HL-60 (cell line): ENCODE data around the gene SNX3.

Source experiments
- DNase-seq, 2 experiments: peaks; one replicate each; pipeline ENCODE4 v3.0.0-alpha.2; 2010 to 2020; ENCODE audit warnings: low read depth in 1 of 2, low spot score in 1 of 2
- H3K27ac ChIP-seq: fragments of 250-450 bp; sonication (Bioruptor Pico); replicated peaks from 2 replicates; pipeline ENCODE4 v1.5.1; 2020; ENCODE audit warnings: mild to moderate bottlenecking, moderate library complexity
- H3K27me3 ChIP-seq: fragments of 250-450 bp; sonication (Bioruptor Pico); 2 replicates; pipeline ENCODE4 v1.5.1; 2021; ENCODE audit warnings: mild to moderate bottlenecking, moderate library complexity; ENCODE audit not compliant: insufficient read depth, poor library complexity, severe bottlenecking
- H3K4me3 ChIP-seq: replicated peaks from 2 replicates; pipeline ENCODE4 v1.5.1; 2011; ENCODE audit warnings: mild to moderate bottlenecking, control low read depth, low read length; ENCODE audit not compliant: insufficient read depth
- CTCF ChIP-seq: IDR thresholded peaks from one replicate; pipeline ENCODE4 v1.5.1; 2011; ENCODE audit warnings: low read length, control low read depth, inconsistent platforms; ENCODE audit not compliant: insufficient read depth
- GABPA ChIP-seq: IDR thresholded peaks from 2 replicates; pipeline ENCODE4 v1.6.1; 2012; ENCODE audit warnings: low read depth
- POLR2AphosphoS5 ChIP-seq: IDR thresholded peaks from 2 replicates; pipeline ENCODE4 v1.6.1; 2012; ENCODE audit warnings: low read depth
- SPI1 ChIP-seq: IDR thresholded peaks from 2 replicates; pipeline ENCODE4 v1.6.1; 2012; ENCODE audit warnings: low read depth, mild to moderate bottlenecking, borderline replicate concordance
- TF ChIP-seq, protein P1 (sequence below): IDR thresholded peaks from 2 replicates; pipeline ENCODE4 v1.6.1; 2012; ENCODE audit warnings: low read depth; ENCODE audit not compliant: insufficient replicate concordance

The SNX3 gene

GRCh38 chr6:108194503-108194902 lies 66.3 kb downstream of the SNX3 start:
- no peak overlapping the region for H3K27ac ChIP-seq
- TF ChIP-seq GABPA (no peak), POLR2AphosphoS5 (no peak), CTCF (no peak), SPI1 (no peak)
- TF ChIP-seq, protein P1, sequence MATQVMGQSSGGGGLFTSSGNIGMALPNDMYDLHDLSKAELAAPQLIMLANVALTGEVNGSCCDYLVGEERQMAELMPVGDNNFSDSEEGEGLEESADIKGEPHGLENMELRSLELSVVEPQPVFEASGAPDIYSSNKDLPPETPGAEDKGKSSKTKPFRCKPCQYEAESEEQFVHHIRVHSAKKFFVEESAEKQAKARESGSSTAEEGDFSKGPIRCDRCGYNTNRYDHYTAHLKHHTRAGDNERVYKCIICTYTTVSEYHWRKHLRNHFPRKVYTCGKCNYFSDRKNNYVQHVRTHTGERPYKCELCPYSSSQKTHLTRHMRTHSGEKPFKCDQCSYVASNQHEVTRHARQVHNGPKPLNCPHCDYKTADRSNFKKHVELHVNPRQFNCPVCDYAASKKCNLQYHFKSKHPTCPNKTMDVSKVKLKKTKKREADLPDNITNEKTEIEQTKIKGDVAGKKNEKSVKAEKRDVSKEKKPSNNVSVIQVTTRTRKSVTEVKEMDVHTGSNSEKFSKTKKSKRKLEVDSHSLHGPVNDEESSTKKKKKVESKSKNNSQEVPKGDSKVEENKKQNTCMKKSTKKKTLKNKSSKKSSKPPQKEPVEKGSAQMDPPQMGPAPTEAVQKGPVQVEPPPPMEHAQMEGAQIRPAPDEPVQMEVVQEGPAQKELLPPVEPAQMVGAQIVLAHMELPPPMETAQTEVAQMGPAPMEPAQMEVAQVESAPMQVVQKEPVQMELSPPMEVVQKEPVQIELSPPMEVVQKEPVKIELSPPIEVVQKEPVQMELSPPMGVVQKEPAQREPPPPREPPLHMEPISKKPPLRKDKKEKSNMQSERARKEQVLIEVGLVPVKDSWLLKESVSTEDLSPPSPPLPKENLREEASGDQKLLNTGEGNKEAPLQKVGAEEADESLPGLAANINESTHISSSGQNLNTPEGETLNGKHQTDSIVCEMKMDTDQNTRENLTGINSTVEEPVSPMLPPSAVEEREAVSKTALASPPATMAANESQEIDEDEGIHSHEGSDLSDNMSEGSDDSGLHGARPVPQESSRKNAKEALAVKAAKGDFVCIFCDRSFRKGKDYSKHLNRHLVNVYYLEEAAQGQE: no peak
- H3K27me3 ChIP-seq: peaks cover 3% of the 10 kb centered on the region
- DNase-seq: no peak
- H3K4me3 ChIP-seq: no peak overlapping the region

DNA sequence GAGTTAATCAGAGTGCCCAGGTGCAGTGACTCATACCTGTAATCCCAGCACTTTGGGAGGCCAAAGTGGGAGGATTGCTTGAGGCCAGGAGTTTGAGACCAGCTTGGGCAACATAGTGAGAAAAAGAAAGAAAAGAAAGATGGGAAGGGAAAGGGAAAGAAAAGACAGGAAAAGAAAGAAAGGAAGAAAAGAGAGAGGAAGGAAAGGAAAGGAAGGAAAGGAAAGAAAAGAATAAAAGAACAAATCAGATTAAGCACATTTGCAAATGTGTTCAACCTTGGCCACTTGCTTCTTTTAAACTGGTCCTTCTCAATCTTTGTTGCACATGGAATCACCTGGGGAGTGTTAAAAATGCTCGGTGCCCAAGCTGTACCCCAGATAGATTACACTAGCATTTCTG lies 67.0 kb downstream of the SNX3 start:
- Histone ChIP-seq H3K27ac (no peak overlapping the region), H3K4me3 (no peak overlapping the region), H3K27me3 (peaks cover 3% of the 10 kb centered on the region)
- DNase-seq: no peak
- no peak for TF ChIP-seq POLR2AphosphoS5
- no peak for TF ChIP-seq SPI1

- DNase-seq: peak; percentile 5 to 63
- TF ChIP-seq POLR2AphosphoS5 (no peak), SPI1 (no peak), CTCF (no peak), GABPA (no peak)
- TF ChIP-seq, protein P1: no peak
- no peak overlapping the region for H3K27ac ChIP-seq
- peaks cover 5% of the 10 kb centered on the region for H3K27me3 ChIP-seq
- no peak overlapping the region for H3K4me3 ChIP-seq
Observed at GRCh38 chr6:108193131-108193530, 67.7 kb downstream of the SNX3 start.

- Histone ChIP-seq H3K4me3 (no peak overlapping the region), H3K27ac (no peak overlapping the region), H3K27me3 (peaks cover 10% of the 10 kb centered on the region)
- TF ChIP-seq POLR2AphosphoS5: no peak
- TF ChIP-seq, protein P1: no peak
- TF ChIP-seq GABPA: no peak
- TF ChIP-seq CTCF: no peak
- no peak for TF ChIP-seq SPI1
- no peak for DNase-seq
Observed at GRCh38 chr6:108187519-108187918, 73.3 kb downstream of the SNX3 start.
